ENCODE measurements around the gene DPM2.

Gene DPM2

DNA sequence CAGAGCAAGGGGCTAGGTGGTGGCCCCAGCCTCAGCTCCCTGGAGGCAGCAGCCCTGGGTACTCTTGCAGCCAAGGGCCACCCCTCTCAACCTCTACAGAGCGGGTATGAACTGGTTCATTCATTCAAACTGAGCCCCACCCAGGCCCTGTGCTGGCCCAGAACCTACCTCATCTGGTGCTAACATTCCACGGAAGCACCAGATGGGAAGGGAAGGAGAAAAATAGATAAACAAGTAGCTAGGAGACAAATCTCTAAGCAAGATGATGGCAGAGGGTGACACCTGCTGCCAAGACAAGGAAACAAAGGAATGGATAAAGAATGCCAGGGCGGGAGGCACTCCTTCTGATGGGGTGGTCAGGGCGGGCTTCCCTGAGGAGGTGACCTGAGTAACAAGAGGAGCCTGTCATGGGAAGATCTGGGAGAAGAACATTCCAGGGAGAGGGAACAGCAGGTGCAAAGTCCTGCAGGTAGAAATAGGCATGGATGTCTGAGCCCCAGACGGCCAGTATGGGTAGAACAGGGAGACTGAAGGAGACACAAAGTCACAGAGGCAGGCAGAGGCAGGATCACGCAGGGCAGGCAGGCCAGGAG is 26.9 kb downstream of the DPM2 start:
- Histone ChIP-seq H3K36me3 (ENCODE audit: insufficient read depth, low read length) (peaks cover 9% of the 10 kb centered on the region), H3K4me1 (ENCODE audit: insufficient read depth, low read length) (peaks cover 15% of the 10 kb centered on the region), H3K4me3 (ENCODE audit: low read depth in 1 of 2, low read length in 2 of 2) (no peak overlapping the region), H3K9me3 (ENCODE audit: low read length) (no peaks in the 10 kb centered on the region), H3K9ac (ENCODE audit: low read length) (no peak overlapping the region), H3K27ac (ENCODE audit: low read depth, low read length) (no peak overlapping the region), H3K27me3 (ENCODE audit: control insufficient read depth in 1 of 2, insufficient read depth in 2 of 2, low read length in 2 of 2) (no peaks in the 10 kb centered on the region)

DNA sequence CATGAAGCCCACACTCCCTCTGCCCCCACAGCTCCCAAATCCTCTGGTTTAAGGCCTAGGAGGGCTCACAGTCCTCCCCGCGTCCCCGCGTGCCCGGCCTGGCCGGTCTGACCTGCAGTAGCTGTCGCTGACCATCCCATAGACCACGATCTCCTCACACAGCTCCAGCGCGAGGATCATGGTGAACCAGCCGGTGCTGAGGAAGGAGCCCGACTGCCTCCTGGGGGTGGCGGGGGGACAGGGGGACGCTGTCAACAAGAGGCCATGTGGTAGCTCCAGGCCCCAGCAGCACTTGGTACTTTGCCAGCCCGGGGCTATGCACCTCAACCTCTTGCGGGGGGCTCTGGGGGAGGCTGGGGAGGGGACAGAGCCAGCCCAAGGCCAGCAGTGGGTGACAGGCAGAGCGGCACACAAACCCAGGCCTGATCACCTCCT is 27.8 kb downstream of the DPM2 start:
- H3K36me3 ChIP-seq (ENCODE audit: insufficient read depth, low read length), result peaks cover 9% of the 10 kb centered on the region
- no peak overlapping the region for H3K27ac ChIP-seq (ENCODE audit: low read depth, low read length)
- peaks cover 10% of the 10 kb centered on the region for H3K4me1 ChIP-seq (ENCODE audit: insufficient read depth, low read length)

GRCh38 chr9:127908660-127908926 is 29.1 kb downstream of the DPM2 start:
- H3K36me3 ChIP-seq (ENCODE audit: insufficient read depth, low read length), result peaks cover 9% of the 10 kb centered on the region
- H3K27ac ChIP-seq (ENCODE audit: low read depth, low read length), result no peak overlapping the region
- no peak overlapping the region for H3K9ac ChIP-seq (ENCODE audit: low read length)
- H3K4me1 ChIP-seq (ENCODE audit: insufficient read depth, low read length), result peaks cover 21% of the 10 kb centered on the region
- H3K9me3 ChIP-seq (ENCODE audit: low read length), result no peaks in the 10 kb centered on the region
- H3K27me3 ChIP-seq (ENCODE audit: control insufficient read depth in 1 of 2, insufficient read depth in 2 of 2, low read length in 2 of 2), result no peaks in the 10 kb centered on the region
- H3K4me3 ChIP-seq (ENCODE audit: low read depth in 1 of 2, low read length in 2 of 2), result no peak overlapping the region

More for the DNA sequence above, 27.8 kb downstream of the DPM2 start:
- Histone ChIP-seq H3K27me3 (ENCODE audit: control insufficient read depth in 1 of 2, insufficient read depth in 2 of 2, low read length in 2 of 2) (no peaks in the 10 kb centered on the region), H3K4me3 (ENCODE audit: low read depth in 1 of 2, low read length in 2 of 2) (no peak overlapping the region), H3K9me3 (ENCODE audit: low read length) (no peaks in the 10 kb centered on the region), H3K9ac (ENCODE audit: low read length) (no peak overlapping the region)

GRCh38 chr9:127907867-127908659 is 29.6 kb downstream of the DPM2 start:
- peaks cover 25% of the 10 kb centered on the region for H3K4me1 ChIP-seq (ENCODE audit: insufficient read depth, low read length)
- no peaks in the 10 kb centered on the region for H3K9me3 ChIP-seq (ENCODE audit: low read length)
- no peak overlapping the region for H3K4me3 ChIP-seq (ENCODE audit: low read depth in 1 of 2, low read length in 2 of 2)
- no peaks in the 10 kb centered on the region for H3K27me3 ChIP-seq (ENCODE audit: control insufficient read depth in 1 of 2, insufficient read depth in 2 of 2, low read length in 2 of 2)
- peaks cover 9% of the 10 kb centered on the region for H3K36me3 ChIP-seq (ENCODE audit: insufficient read depth, low read length)
- H3K9ac ChIP-seq (ENCODE audit: low read length), result no peak overlapping the region
- H3K27ac ChIP-seq (ENCODE audit: low read depth, low read length), result no peak overlapping the region

- H3K27me3 ChIP-seq (ENCODE audit: control insufficient read depth in 1 of 2, insufficient read depth in 2 of 2, low read length in 2 of 2), result no peaks in the 10 kb centered on the region
- no peak overlapping the region for H3K9ac ChIP-seq (ENCODE audit: low read length)
- H3K9me3 ChIP-seq (ENCODE audit: low read length), result no peaks in the 10 kb centered on the region
- no peak overlapping the region for H3K4me3 ChIP-seq (ENCODE audit: low read depth in 1 of 2, low read length in 2 of 2)
- peaks cover 29% of the 10 kb centered on the region for H3K4me1 ChIP-seq (ENCODE audit: insufficient read depth, low read length)
- H3K27ac ChIP-seq (ENCODE audit: low read depth, low read length), result no peak overlapping the region
- peaks cover 6% of the 10 kb centered on the region for H3K36me3 ChIP-seq (ENCODE audit: insufficient read depth, low read length)
Observed at GRCh38 chr9:127905788-127906191, 31.9 kb downstream of the DPM2 start.

- no peak overlapping the region for H3K4me3 ChIP-seq (ENCODE audit: low read depth in 1 of 2, low read length in 2 of 2)
- H3K27ac ChIP-seq (ENCODE audit: low read depth, low read length), result peak overlapping the region; percentile 48
- H3K4me1 ChIP-seq (ENCODE audit: insufficient read depth, low read length), result peaks cover 31% of the 10 kb centered on the region
- H3K27me3 ChIP-seq (ENCODE audit: control insufficient read depth in 1 of 2, insufficient read depth in 2 of 2, low read length in 2 of 2), result no peaks in the 10 kb centered on the region
- H3K36me3 ChIP-seq (ENCODE audit: insufficient read depth, low read length), result no peaks in the 10 kb centered on the region
- no peaks in the 10 kb centered on the region for H3K9me3 ChIP-seq (ENCODE audit: low read length)
- no peak overlapping the region for H3K9ac ChIP-seq (ENCODE audit: low read length)
Observed at GRCh38 chr9:127905004-127905728, 32.5 kb downstream of the DPM2 start.

DNA sequence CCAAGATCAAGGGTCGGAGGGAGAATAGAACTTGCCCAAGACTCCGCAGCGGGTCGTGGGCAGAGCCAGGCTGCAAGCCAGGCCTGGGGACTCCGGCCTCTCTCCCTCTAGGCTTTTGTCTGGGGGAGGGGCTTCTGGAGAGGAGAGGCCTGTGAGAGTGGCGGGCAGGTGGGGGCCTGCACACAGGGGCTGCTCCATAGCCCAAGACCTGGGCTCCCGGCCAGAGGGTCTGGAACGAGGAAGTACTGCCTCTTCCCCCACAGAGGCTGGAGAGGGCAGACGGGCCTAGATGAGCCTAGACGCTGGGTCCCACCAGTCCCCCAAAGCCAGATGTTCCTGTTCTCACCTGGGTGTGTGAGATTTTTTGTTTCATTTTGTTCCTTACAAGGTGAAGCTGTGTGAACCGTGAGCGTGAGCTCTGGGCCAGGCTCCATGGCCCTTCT is 33.1 kb downstream of the DPM2 start:
- Histone ChIP-seq H3K36me3 (ENCODE audit: insufficient read depth, low read length) (no peaks in the 10 kb centered on the region), H3K9ac (ENCODE audit: low read length) (no peak overlapping the region), H3K27me3 (ENCODE audit: control insufficient read depth in 1 of 2, insufficient read depth in 2 of 2, low read length in 2 of 2) (no peaks in the 10 kb centered on the region), H3K4me1 (ENCODE audit: insufficient read depth, low read length) (peaks cover 37% of the 10 kb centered on the region), H3K27ac (ENCODE audit: low read depth, low read length) (peak overlapping the region; percentile 48), H3K4me3 (ENCODE audit: low read depth in 1 of 2, low read length in 2 of 2) (no peak overlapping the region), H3K9me3 (ENCODE audit: low read length) (no peaks in the 10 kb centered on the region)

- Histone ChIP-seq H3K9ac (ENCODE audit: low read length) (no peak overlapping the region), H3K36me3 (ENCODE audit: insufficient read depth, low read length) (no peaks in the 10 kb centered on the region), H3K27me3 (ENCODE audit: control insufficient read depth in 1 of 2, insufficient read depth in 2 of 2, low read length in 2 of 2) (no peaks in the 10 kb centered on the region), H3K4me3 (ENCODE audit: low read depth in 1 of 2, low read length in 2 of 2) (no peak overlapping the region), H3K27ac (ENCODE audit: low read depth, low read length) (peak overlapping the region; percentile 48), H3K4me1 (ENCODE audit: insufficient read depth, low read length) (peaks cover 37% of the 10 kb centered on the region), H3K9me3 (ENCODE audit: low read length) (no peaks in the 10 kb centered on the region)
Observed at GRCh38 chr9:127903557-127904475, 33.8 kb downstream of the DPM2 start.

DNA sequence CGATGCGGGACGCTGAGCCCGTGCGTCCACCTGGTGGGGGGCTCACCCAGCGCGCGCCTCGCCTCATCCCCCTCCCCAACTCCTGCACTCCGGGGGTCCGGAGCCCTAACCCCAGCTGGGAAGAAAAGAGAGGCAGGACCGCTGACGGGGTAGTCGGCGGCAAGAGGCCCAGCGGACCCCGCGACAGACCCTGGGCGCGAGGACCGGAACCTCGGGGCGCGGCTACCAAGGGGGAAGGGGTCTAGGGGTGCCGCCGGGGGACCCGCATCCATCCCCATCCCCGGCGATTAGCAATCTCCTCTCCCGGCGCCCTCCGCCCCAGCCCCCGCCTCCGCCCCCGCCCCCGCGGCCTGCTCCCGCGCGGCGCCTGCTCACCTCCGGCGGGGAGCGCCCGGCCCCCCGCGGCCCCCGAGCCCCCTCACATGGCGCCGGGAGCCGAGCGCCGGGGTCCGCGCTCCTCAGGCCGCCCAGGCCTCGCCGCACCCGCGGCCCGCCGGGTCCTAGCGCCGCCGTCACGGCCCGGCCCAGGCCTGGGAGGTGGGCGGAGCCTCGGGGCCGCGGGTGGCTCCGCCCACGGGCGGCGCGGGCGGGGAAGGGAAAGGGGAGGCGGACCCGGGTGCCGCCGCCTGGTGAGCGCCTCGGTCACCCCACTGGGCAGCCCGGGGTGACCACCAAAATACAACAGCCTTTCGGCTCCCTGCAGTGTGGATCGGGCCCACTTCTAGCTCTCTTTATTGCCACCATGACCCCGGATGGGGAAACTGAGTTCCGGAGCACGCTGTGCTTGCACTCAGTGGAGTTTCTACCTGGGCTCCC is 38.3 kb downstream of the DPM2 start, which contains the start of gene ST6GALNAC6:
Gene ST6GALNAC6 (minus strand): TSS at position 476 of the 816 bp plus-strand sequence. CDS start 1,622 bp downstream, outside the sequence.
- H3K4me1 ChIP-seq (ENCODE audit: insufficient read depth, low read length), result peaks cover 40% of the 10 kb centered on the region
- no peaks in the 10 kb centered on the region for H3K9me3 ChIP-seq (ENCODE audit: low read length)
- peak within 1 kb of the TSS; percentile 57 for H3K9ac ChIP-seq (ENCODE audit: low read length)
- peak within 1 kb of the TSS; percentile 85 for H3K27ac ChIP-seq (ENCODE audit: low read depth, low read length)
- H3K36me3 ChIP-seq (ENCODE audit: insufficient read depth, low read length), result peaks cover 17% of the 10 kb centered on the region
- H3K4me3 ChIP-seq (ENCODE audit: low read depth in 1 of 2, low read length in 2 of 2), result peak within 1 kb of the TSS; percentile 73 to 81
- no peaks in the 10 kb centered on the region for H3K27me3 ChIP-seq (ENCODE audit: control insufficient read depth in 1 of 2, insufficient read depth in 2 of 2, low read length in 2 of 2)

GRCh38 chr9:127898433-127899127 is 39.1 kb downstream of the DPM2 start:
- H3K27me3 ChIP-seq (ENCODE audit: control insufficient read depth in 1 of 2, insufficient read depth in 2 of 2, low read length in 2 of 2), result no peaks in the 10 kb centered on the region
- peak overlapping the region; percentile 73 to 81 for H3K4me3 ChIP-seq (ENCODE audit: low read depth in 1 of 2, low read length in 2 of 2)
- H3K36me3 ChIP-seq (ENCODE audit: insufficient read depth, low read length), result peaks cover 25% of the 10 kb centered on the region
- no peaks in the 10 kb centered on the region for H3K9me3 ChIP-seq (ENCODE audit: low read length)
- H3K4me1 ChIP-seq (ENCODE audit: insufficient read depth, low read length), result peaks cover 32% of the 10 kb centered on the region
- peak overlapping the region; percentile 57 for H3K9ac ChIP-seq (ENCODE audit: low read length)
- H3K27ac ChIP-seq (ENCODE audit: low read depth, low read length), result peak overlapping the region; percentile 85
